Neural cell (in vitro differentiated cells): ENCODE results near the gene PORCN. TPM values are rescaled to one million over a fixed set of nuclear protein-coding genes. Genes with fewer than 3 reads are reported as not detected.
A peak's percentile ranks its signal among the peaks of the same experiment; 100 is the strongest.

Source experiments
- H2AFZ ChIP-seq: fragments of 200-600, 300-800 bp; sonication (generic), shearing (Covaris generic); 2 replicates; pipeline ENCODE4 v1.6.0; 2014; ENCODE audit warnings: low read depth, mild to moderate bottlenecking, antibody characterized with exemption, low read length, moderate library complexity
- H3F3A ChIP-seq: fragments of 200-600 bp; shearing (Covaris generic); 2 replicates; pipeline ENCODE4 v1.6.1; 2016; ENCODE audit warnings: mild to moderate bottlenecking, moderate library complexity, mixed read lengths, antibody characterized with exemption, low read length; ENCODE audit not compliant: insufficient read depth, poor library complexity, severe bottlenecking
- H3K27ac ChIP-seq: fragments of 200-600, 300-800 bp; sonication (generic), shearing (Covaris generic); 2 replicates; pipeline ENCODE4 v1.5.1; 2014; ENCODE audit warnings: mild to moderate bottlenecking, low read length, moderate library complexity
- H3K27me3 ChIP-seq: fragments of 300-800, 200-600 bp; sonication (generic), shearing (Covaris generic); 2 replicates; pipeline ENCODE4 v1.6.0; 2014; ENCODE audit warnings: mild to moderate bottlenecking, low read depth, low read length, moderate library complexity; ENCODE audit not compliant: insufficient read depth
- H3K36me3 ChIP-seq: fragments of 300-800, 200-600 bp; sonication (generic), shearing (Covaris generic); 2 replicates; pipeline ENCODE4 v1.5.1; 2014; ENCODE audit warnings: mild to moderate bottlenecking, antibody characterized with exemption, low read length, moderate library complexity; ENCODE audit not compliant: insufficient read depth
- H3K4me2 ChIP-seq: fragments of 300-800, 200-600 bp; sonication (generic), shearing (Covaris generic); 2 replicates; pipeline ENCODE4 v1.6.0; 2014; ENCODE audit warnings: mild to moderate bottlenecking, low read length
- H3K4me3 ChIP-seq: fragments of 300-800, 200-600 bp; sonication (generic), shearing (Covaris generic); 2 replicates; pipeline ENCODE4 v1.5.1; 2014; ENCODE audit warnings: mild to moderate bottlenecking, low read length, moderate library complexity
- H3K79me2 ChIP-seq: fragments of 200-600 bp; shearing (Covaris generic); replicated peaks from 2 replicates; pipeline ENCODE4 v1.6.0; 2014; ENCODE audit warnings: mild to moderate bottlenecking, low read length, moderate library complexity; ENCODE audit not compliant: insufficient read depth
- H3K9ac ChIP-seq: fragments of 300-800, 200-600 bp; sonication (generic), shearing (Covaris generic); 2 replicates; pipeline ENCODE4 v1.6.1; 2016; ENCODE audit warnings: mild to moderate bottlenecking, low read length, mixed read lengths
- H3K9me2 ChIP-seq: fragments of 200-600 bp; shearing (Covaris generic); 2 replicates; pipeline ENCODE4 v1.6.1; 2016; ENCODE audit warnings: mild to moderate bottlenecking, low read length, mixed read lengths; ENCODE audit not compliant: insufficient read depth
- H3K9me3 ChIP-seq: fragments of 200-600, 300-800 bp; sonication (generic), shearing (Covaris generic); 2 replicates; pipeline ENCODE4 v1.6.1; 2016; ENCODE audit warnings: mild to moderate bottlenecking, mixed run types, low read length, moderate library complexity, mixed read lengths
- H4K20me1 ChIP-seq: fragments of 200-600 bp; shearing (Covaris generic); 2 replicates; pipeline ENCODE4 v1.6.1; 2016; ENCODE audit warnings: mild to moderate bottlenecking, mixed run types; ENCODE audit not compliant: insufficient read depth
- CTCF ChIP-seq: fragments of 450-650 bp; IDR thresholded peaks from 2 replicates; pipeline ENCODE4 v1.5.1; 2014; ENCODE audit warnings: antibody characterized with exemption, mild to moderate bottlenecking, moderate library complexity; ENCODE audit not compliant: poor library complexity, severe bottlenecking
- EZH2 ChIP-seq: fragments of 200-600, 300-800 bp; shearing (Covaris generic), sonication (generic); IDR thresholded peaks from 2 replicates; pipeline ENCODE4 v1.6.1; 2014; ENCODE audit warnings: antibody characterized with exemption, low read length, borderline replicate concordance, mild to moderate bottlenecking; ENCODE audit not compliant: insufficient read depth, poor library complexity, severe bottlenecking
- MXI1 ChIP-seq: fragments of 450-650 bp; conservative IDR thresholded peaks from 2 replicates; pipeline ENCODE4 v1.6.1; 2014; ENCODE audit warnings: antibody characterized with exemption, mild to moderate bottlenecking; ENCODE audit not compliant: poor library complexity, severe bottlenecking
- POLR2AphosphoS5 ChIP-seq: IDR thresholded peaks from 2 replicates; pipeline ENCODE4 v1.6.1; 2012
- RAD21 ChIP-seq: fragments of 450-650 bp; conservative IDR thresholded peaks from 2 replicates; pipeline ENCODE4 v1.6.1; 2014; ENCODE audit warnings: antibody characterized with exemption, mild to moderate bottlenecking, moderate library complexity
- REST ChIP-seq: IDR thresholded peaks from 2 replicates; pipeline ENCODE4 v1.6.1; 2012; ENCODE audit warnings: borderline replicate concordance
- SMC3 ChIP-seq: fragments of 450-650 bp; conservative IDR thresholded peaks from 2 replicates; pipeline ENCODE4 v1.6.1; 2014; ENCODE audit warnings: antibody characterized with exemption, mild to moderate bottlenecking, moderate library complexity; ENCODE audit not compliant: poor library complexity
- TAF1 ChIP-seq: IDR thresholded peaks from 2 replicates; pipeline ENCODE4 v1.6.1; 2012; ENCODE audit warnings: low read depth
- polyA minus RNA-seq: library from RNA; depleted of rRNA, polyadenylated mRNA; stranded (reverse); fragments of >200 nt; gene quantifications from 2 replicates; pipeline ENCODE4 v1.2.3, GENCODE V29; 2014
- polyA plus RNA-seq: library from polyadenylated mRNA; depleted of rRNA; stranded (reverse); fragments of >200 nt; gene quantifications from 2 replicates; pipeline ENCODE4 v1.2.3, GENCODE V29; 2014

PORCN gene
- 29.8 and 32.1 TPM in 2 replicates for polyA plus RNA-seq
- 15.0 and 16.8 TPM in 2 replicates for polyA minus RNA-seq

DNA sequence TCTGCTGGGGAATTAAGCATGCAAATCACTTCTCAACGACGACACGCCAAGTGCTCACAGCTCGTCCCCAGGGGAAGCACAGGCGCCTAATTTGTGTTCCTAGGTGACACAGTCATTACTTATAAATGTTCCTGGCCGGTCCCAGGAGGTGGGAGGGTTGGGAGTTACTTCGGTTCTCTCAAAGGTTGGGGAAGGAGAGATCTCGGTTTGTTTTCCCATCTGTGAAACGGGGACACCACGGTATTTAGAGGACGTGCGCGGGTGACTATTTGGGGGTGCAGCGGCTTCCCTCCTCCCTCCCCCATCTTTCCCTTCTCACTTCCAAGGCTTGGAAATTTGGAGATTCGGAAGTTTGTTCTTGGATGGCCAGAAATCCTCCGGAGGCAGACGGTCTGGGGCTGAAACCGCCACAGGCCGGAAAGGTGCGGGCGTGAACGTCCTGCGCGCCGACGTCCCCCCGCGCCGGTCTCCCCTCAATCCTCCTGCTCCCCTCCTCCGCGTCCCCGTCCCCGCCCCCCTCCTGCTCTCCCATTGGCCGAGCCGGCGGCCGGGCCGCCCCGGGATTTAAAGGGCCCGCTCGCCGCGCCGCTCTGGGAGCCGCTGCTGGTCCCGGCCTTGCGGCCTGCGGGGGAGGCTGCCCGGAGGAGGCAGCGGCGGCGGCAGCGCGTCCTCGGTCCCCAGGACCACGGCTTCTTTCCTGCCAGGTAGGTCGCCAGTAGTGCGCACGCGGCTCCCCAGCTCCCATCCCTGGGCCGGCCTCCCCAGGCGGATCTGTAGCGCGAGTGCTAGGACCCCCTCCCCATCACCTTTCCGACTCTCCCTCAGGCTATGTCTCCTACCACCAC is at the start of gene PORCN:
Gene PORCN (plus strand): TSS at position 593 of the 845 bp plus-strand sequence. CDS start 829 bp downstream, outside the sequence.
- Histone ChIP-seq H4K20me1 (no peaks in the 10 kb centered on the region), H3F3A (no peaks in the 10 kb centered on the region), H3K4me2 (peak within 1 kb of the TSS; percentile 55), H3K9me2 (no peaks in the 10 kb centered on the region), H3K4me3 (peak within 1 kb of the TSS; percentile 75), H3K27ac (peak within 1 kb of the TSS; percentile 42), H2AFZ (peak within 1 kb of the TSS; percentile 60), H3K9me3 (no peaks in the 10 kb centered on the region), H3K27me3 (no peaks in the 10 kb centered on the region), H3K79me2 (no peaks in the 10 kb centered on the region), H3K9ac (peak within 1 kb of the TSS; percentile 76), H3K36me3 (no peaks in the 10 kb centered on the region)
- TF ChIP-seq REST (peak; percentile 31), POLR2AphosphoS5 (peak; percentile 40), SMC3 (no peak), MXI1 (peak; percentile 45)

DNA sequence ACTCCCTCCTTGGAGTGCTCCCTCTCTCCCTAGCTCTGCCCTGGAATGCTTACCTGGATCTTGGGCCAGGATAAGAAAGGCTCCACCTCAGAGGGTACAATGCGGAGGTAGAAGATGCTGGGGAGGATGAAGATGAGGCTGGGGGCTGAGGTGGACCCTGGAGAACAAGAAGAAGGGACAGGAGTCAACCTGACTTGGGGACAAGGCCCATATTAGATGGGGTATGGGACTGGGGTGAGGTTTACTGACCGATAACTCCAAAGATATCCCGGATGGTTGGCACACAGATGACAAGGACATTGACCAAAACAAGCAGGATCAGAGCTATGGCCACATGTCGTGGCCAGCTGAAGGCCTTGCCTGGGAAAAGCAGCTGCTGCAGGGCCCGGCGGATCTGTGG is 49.3 kb upstream of the PORCN start:
- H3K27ac ChIP-seq = no peak overlapping the region
- H3K36me3 ChIP-seq = no peaks in the 10 kb centered on the region
- no peaks in the 10 kb centered on the region for H3K79me2 ChIP-seq
- H3K4me2 ChIP-seq = no peak overlapping the region
- no peak overlapping the region for H3K9ac ChIP-seq
- H3K4me3 ChIP-seq = no peak overlapping the region
- TF ChIP-seq SMC3 = no peak
- no peak for TF ChIP-seq TAF1
- H2AFZ ChIP-seq = no peak overlapping the region
- H3K27me3 ChIP-seq = no peaks in the 10 kb centered on the region
- H4K20me1 ChIP-seq = no peaks in the 10 kb centered on the region
- H3K9me3 ChIP-seq = no peaks in the 10 kb centered on the region
- no peaks in the 10 kb centered on the region for H3K9me2 ChIP-seq
- H3F3A ChIP-seq = no peaks in the 10 kb centered on the region

DNA sequence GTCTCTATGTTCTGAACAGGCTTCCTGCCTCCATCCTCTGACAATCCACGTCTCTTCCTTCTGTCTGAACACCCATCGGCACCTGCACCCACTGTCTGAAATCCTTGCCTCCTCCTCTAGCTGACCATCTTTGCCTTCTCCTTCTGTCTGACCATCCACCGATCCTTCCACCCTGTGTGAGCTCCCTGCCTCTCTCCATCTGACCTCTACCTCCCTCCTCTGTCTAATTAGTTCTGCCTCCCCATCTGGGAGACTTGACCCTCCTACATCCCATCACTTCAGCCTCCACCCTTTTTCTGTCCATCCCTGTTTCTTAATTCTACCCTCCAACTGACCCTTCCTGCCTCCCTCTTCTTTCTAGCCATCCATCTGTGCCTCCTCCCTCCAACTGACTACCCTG is 48.8 kb upstream of the PORCN start:
- Histone ChIP-seq H3K9ac (no peak overlapping the region), H3K79me2 (no peaks in the 10 kb centered on the region), H3K27ac (no peak overlapping the region), H3F3A (no peaks in the 10 kb centered on the region), H3K4me2 (no peak overlapping the region), H3K9me2 (no peaks in the 10 kb centered on the region), H3K27me3 (no peaks in the 10 kb centered on the region), H3K9me3 (no peaks in the 10 kb centered on the region), H4K20me1 (no peaks in the 10 kb centered on the region), H2AFZ (no peak overlapping the region), H3K36me3 (no peaks in the 10 kb centered on the region), H3K4me3 (no peak overlapping the region)
- no peak for TF ChIP-seq POLR2AphosphoS5
- TF ChIP-seq SMC3 = no peak
- no peak for TF ChIP-seq EZH2
- TF ChIP-seq CTCF = no peak
- no peak for TF ChIP-seq RAD21
